GM08714 (cell line): ENCODE measurements around the gene TCF20.

Experiments
- H3K4me3 ChIP-seq: fragments of 200-500 bp; sonication (Bioruptor generic); 2 replicates; pipeline ENCODE4 v1.5.1; 2014; ENCODE audit warnings: mild to moderate bottlenecking, low read length, inconsistent platforms
- ZNF274 ChIP-seq: IDR thresholded peaks from 2 replicates; pipeline ENCODE4 v1.6.1; 2012; ENCODE audit warnings: mild to moderate bottlenecking, low read depth, low read length

The TCF20 gene

GRCh38 chr22:42270510-42271190 is at the start of gene TCF20:
Gene TCF20, minus strand, starts transcription at chr22:42270653. Its CDS starts 55,348 bp downstream, at chr22:42215305.
- TF ChIP-seq ZNF274: no peak

GRCh38 chr22:42319386-42319785 is 48.9 kb upstream of the TCF20 start:
- no peak for TF ChIP-seq ZNF274
- no peak overlapping the region for H3K4me3 ChIP-seq

More at GRCh38 chr22:42270510-42271190, at the start of gene TCF20:
- H3K4me3 ChIP-seq: peak within 1 kb of the TSS; percentile 96

- no peak overlapping the region for H3K4me3 ChIP-seq
- TF ChIP-seq ZNF274: no peak
These were observed 48.5 kb upstream of the TCF20 start for GRCh38 chr22:42318967-42319366.

GRCh38 chr22:42317691-42318547 is 47.5 kb upstream of the TCF20 start:
- no peak overlapping the region for H3K4me3 ChIP-seq

GRCh38 chr22:42317008-42317407 is 46.6 kb upstream of the TCF20 start:
- no peak for TF ChIP-seq ZNF274
- H3K4me3 ChIP-seq: no peak overlapping the region

More at GRCh38 chr22:42317691-42318547, 47.5 kb upstream of the TCF20 start:
- no peak for TF ChIP-seq ZNF274

GRCh38 chr22:42315392-42315756 is 44.9 kb upstream of the TCF20 start:
- no peak overlapping the region for H3K4me3 ChIP-seq
- TF ChIP-seq ZNF274: no peak

GRCh38 chr22:42314709-42315391 is 44.4 kb upstream of the TCF20 start:
- no peak for TF ChIP-seq ZNF274
- H3K4me3 ChIP-seq: no peak overlapping the region

GRCh38 chr22:42313804-42314581 is 43.5 kb upstream of the TCF20 start:
- no peak for TF ChIP-seq ZNF274
- H3K4me3 ChIP-seq: no peak overlapping the region

- TF ChIP-seq ZNF274: no peak
- no peak overlapping the region for H3K4me3 ChIP-seq
These were observed 42.8 kb upstream of the TCF20 start for GRCh38 chr22:42313204-42313603.

GRCh38 chr22:42310291-42311015 is 40.0 kb upstream of the TCF20 start:
- H3K4me3 ChIP-seq: no peak overlapping the region
- TF ChIP-seq ZNF274: no peak

- no peak for TF ChIP-seq ZNF274
These were observed 39.4 kb upstream of the TCF20 start for GRCh38 chr22:42309865-42310264.

GRCh38 chr22:42308892-42309468 is 38.5 kb upstream of the TCF20 start:
- TF ChIP-seq ZNF274: no peak
- no peak overlapping the region for H3K4me3 ChIP-seq

More at GRCh38 chr22:42309865-42310264, 39.4 kb upstream of the TCF20 start:
- no peak overlapping the region for H3K4me3 ChIP-seq
